Measurements from ENCODE around the gene RPP40. TPM values are rescaled to one million over a fixed set of nuclear protein-coding genes. Genes with fewer than 3 reads are reported as not detected.
"Not testable (repeated sequence)": the region's sequence is repeated elsewhere in the genome, so short reads cannot be mapped to it uniquely, and the experiment has no call there.

RPP40 gene
- total RNA-seq, 2 donors from 2014 or later: 8.4 to 9.0 TPM

GRCh38 chr6:5036269-5036668 lies 32.4 kb upstream of the RPP40 start:
- peak; percentile 94 for DNase-seq
- Histone ChIP-seq H3K27me3 (ENCODE audit: control insufficient read depth, insufficient read depth, low read length, poor library complexity, severe bottlenecking) (no peaks in the 10 kb centered on the region), H3K9ac (ENCODE audit: extremely low read depth, low read length, poor library complexity, severe bottlenecking) (no peak overlapping the region), H3K27ac (ENCODE audit: low read depth, low read length) (no peak overlapping the region), H3K4me1 (ENCODE audit: control insufficient read depth, insufficient read depth, low read length) (no peaks in the 10 kb centered on the region), H3K9me3 (ENCODE audit: control insufficient read depth, low read length) (no peaks in the 10 kb centered on the region), H3K4me3 (ENCODE audit: low read length) (no peak overlapping the region), H3K36me3 (ENCODE audit: control insufficient read depth, insufficient read depth, low read length) (no peaks in the 10 kb centered on the region)
- Mint-ChIP-seq H3K4me3 (no peak overlapping the region), H3K27me3 (ENCODE audit: insufficient read depth) (peaks cover 10% of the 10 kb centered on the region), H3K9me3 (no peaks in the 10 kb centered on the region), H3K36me3 (ENCODE audit: low read depth) (no peaks in the 10 kb centered on the region), H3K27ac (no peak overlapping the region), H3K4me1 (peaks cover 13% of the 10 kb centered on the region)
- 44 to 51% methylated on average over 6 to 8 of the region's 8 CpGs for WGBS, 2 experiments (ENCODE audit: insufficient coverage in 1 of 2, insufficient read length in 1 of 2)
- peak; percentile 56 for TF ChIP-seq CTCF (conservative IDR thresholded peaks at IDR 0.05)

GRCh38 chr6:5034736-5035135 lies 30.9 kb upstream of the RPP40 start:
- Histone ChIP-seq H3K4me1 (ENCODE audit: control insufficient read depth, insufficient read depth, low read length) (no peaks in the 10 kb centered on the region), H3K27me3 (ENCODE audit: control insufficient read depth, insufficient read depth, low read length, poor library complexity, severe bottlenecking) (no peaks in the 10 kb centered on the region), H3K9ac (ENCODE audit: extremely low read depth, low read length, poor library complexity, severe bottlenecking) (no peak overlapping the region), H3K27ac (ENCODE audit: low read depth, low read length) (no peak overlapping the region), H3K36me3 (ENCODE audit: control insufficient read depth, insufficient read depth, low read length) (no peaks in the 10 kb centered on the region), H3K9me3 (ENCODE audit: control insufficient read depth, low read length) (no peaks in the 10 kb centered on the region), H3K4me3 (ENCODE audit: low read length) (no peak overlapping the region)
- H3K9me3 Mint-ChIP-seq: no peaks in the 10 kb centered on the region
- DNase-seq: no peak
- H3K4me1 Mint-ChIP-seq: peaks cover 16% of the 10 kb centered on the region
- H3K27me3 Mint-ChIP-seq (ENCODE audit: insufficient read depth): peaks cover 10% of the 10 kb centered on the region
- no peak overlapping the region for H3K27ac Mint-ChIP-seq
- 90 to 95% methylated on average over 6 to 7 of the region's 7 CpGs for WGBS, 2 experiments (ENCODE audit: insufficient coverage in 1 of 2, insufficient read length in 1 of 2)
- H3K4me3 Mint-ChIP-seq: no peak overlapping the region
- no peak for TF ChIP-seq CTCF (conservative IDR thresholded peaks at IDR 0.05)
- H3K36me3 Mint-ChIP-seq (ENCODE audit: low read depth): no peaks in the 10 kb centered on the region

- no peak overlapping the region for H3K27ac Mint-ChIP-seq
- no peak overlapping the region for H3K4me3 Mint-ChIP-seq
- no peaks in the 10 kb centered on the region for H3K36me3 Mint-ChIP-seq (ENCODE audit: low read depth)
- Histone ChIP-seq H3K27ac (ENCODE audit: low read depth, low read length) (no peak overlapping the region), H3K36me3 (ENCODE audit: control insufficient read depth, insufficient read depth, low read length) (no peaks in the 10 kb centered on the region), H3K4me3 (ENCODE audit: low read length) (no peak overlapping the region), H3K27me3 (ENCODE audit: control insufficient read depth, insufficient read depth, low read length, poor library complexity, severe bottlenecking) (no peaks in the 10 kb centered on the region), H3K9ac (ENCODE audit: extremely low read depth, low read length, poor library complexity, severe bottlenecking) (no peak overlapping the region), H3K4me1 (ENCODE audit: control insufficient read depth, insufficient read depth, low read length) (no peaks in the 10 kb centered on the region), H3K9me3 (ENCODE audit: control insufficient read depth, low read length) (no peaks in the 10 kb centered on the region)
- WGBS, 2 experiments (ENCODE audit: insufficient coverage in 1 of 2, insufficient read length in 1 of 2): 93 to 94% methylated on average over 5 to 7 of the region's 7 CpGs
- no peak for DNase-seq
- no peak for TF ChIP-seq CTCF (conservative IDR thresholded peaks at IDR 0.05)
- no peaks in the 10 kb centered on the region for H3K9me3 Mint-ChIP-seq
- peaks cover 16% of the 10 kb centered on the region for H3K4me1 Mint-ChIP-seq
- H3K27me3 Mint-ChIP-seq (ENCODE audit: insufficient read depth): peaks cover 10% of the 10 kb centered on the region
Measured at GRCh38 chr6:5034328-5034727, 30.5 kb upstream of the RPP40 start.

- H3K36me3 ChIP-seq (ENCODE audit: control insufficient read depth, insufficient read depth, low read length); H3K27ac Mint-ChIP-seq; H3K36me3 Mint-ChIP-seq (ENCODE audit: low read depth); H3K27ac ChIP-seq (ENCODE audit: low read depth, low read length); H3K9me3 Mint-ChIP-seq; H3K4me3 Mint-ChIP-seq; H3K4me1 ChIP-seq (ENCODE audit: control insufficient read depth, insufficient read depth, low read length); DNase-seq; H3K9me3 ChIP-seq (ENCODE audit: control insufficient read depth, low read length); H3K4me3 ChIP-seq (ENCODE audit: low read length); H3K27me3 ChIP-seq (ENCODE audit: control insufficient read depth, insufficient read depth, low read length, poor library complexity, severe bottlenecking); H3K9ac ChIP-seq (ENCODE audit: extremely low read depth, low read length, poor library complexity, severe bottlenecking): not testable (repeated sequence)
- peaks cover 10% of the 10 kb centered on the region for H3K27me3 Mint-ChIP-seq (ENCODE audit: insufficient read depth)
- WGBS, 2 experiments (ENCODE audit: insufficient coverage in 1 of 2, insufficient read length in 1 of 2): 90 to 93% methylated on average over 6 to 12 of the region's 14 CpGs
- peaks cover 16% of the 10 kb centered on the region for H3K4me1 Mint-ChIP-seq
Measured at GRCh38 chr6:5033214-5033904, 29.5 kb upstream of the RPP40 start.

- not testable (repeated sequence) for H3K36me3 ChIP-seq (ENCODE audit: control insufficient read depth, insufficient read depth, low read length); H3K9me3 ChIP-seq (ENCODE audit: control insufficient read depth, low read length); H3K27ac ChIP-seq (ENCODE audit: low read depth, low read length); H3K4me1 ChIP-seq (ENCODE audit: control insufficient read depth, insufficient read depth, low read length); H3K9ac ChIP-seq (ENCODE audit: extremely low read depth, low read length, poor library complexity, severe bottlenecking); H3K4me3 Mint-ChIP-seq; H3K4me3 ChIP-seq (ENCODE audit: low read length); H3K9me3 Mint-ChIP-seq; H3K27me3 ChIP-seq (ENCODE audit: control insufficient read depth, insufficient read depth, low read length, poor library complexity, severe bottlenecking); H3K36me3 Mint-ChIP-seq (ENCODE audit: low read depth); H3K27ac Mint-ChIP-seq
- peak; percentile 77 for DNase-seq
- peaks cover 10% of the 10 kb centered on the region for H3K27me3 Mint-ChIP-seq (ENCODE audit: insufficient read depth)
- peaks cover 16% of the 10 kb centered on the region for H3K4me1 Mint-ChIP-seq
- WGBS, 2 experiments (ENCODE audit: insufficient coverage in 1 of 2, insufficient read length in 1 of 2): 45 to 60% methylated on average over 7 to 13 of the region's 13 CpGs
Measured at GRCh38 chr6:5032706-5033105, 28.9 kb upstream of the RPP40 start.
